Natural killer cell treated with Interleukin-12 subunit alpha and Interleukin-12 subunit beta and Interleukin-15 and Interleukin-18, amount 100 ng/mL, for 72 hours (primary cell): ENCODE results near the gene PTN. TPM values are rescaled to one million over a fixed set of nuclear protein-coding genes. Genes with fewer than 3 reads are reported as not detected.

Source experiments
- ATAC-seq, 2 donors: fragments of 150-1000 bp; cut with Tn5 transposase in 1 of 2; sonication (Bioruptor Pico), chemical (Tn5 transposase) in 1 of 2; 2 replicates each; pipeline ENCODE4 v1.10.0; 2021
- DNase-seq: peaks from one replicate; pipeline ENCODE4 v3.0.0; 2022; ENCODE audit warnings: low spot score
- H3K27ac Mint-ChIP-seq, 2 donors: 1 replicate in 1 of 2; 2 replicates in 1 of 2; pipeline ENCODE4 v1.8.0; 2022; ENCODE audit warnings: mixed read lengths in 2 of 2, mild to moderate bottlenecking in 1 of 2, moderate library complexity in 1 of 2
- H3K27me3 Mint-ChIP-seq, 2 donors: 1 replicate in 1 of 2; 2 replicates in 1 of 2; pipeline ENCODE4 v1.8.0; 2022; ENCODE audit warnings: mixed read lengths in 2 of 2
- H3K36me3 Mint-ChIP-seq: one replicate; pipeline ENCODE4 v1.8.0; 2022; ENCODE audit warnings: mixed read lengths
- H3K4me1 Mint-ChIP-seq, 2 donors: 1 replicate in 1 of 2; 2 replicates in 1 of 2; pipeline ENCODE4 v1.8.0; 2022; ENCODE audit warnings: low read depth in 2 of 2, mixed read lengths in 2 of 2, mild to moderate bottlenecking in 1 of 2
- H3K4me3 Mint-ChIP-seq: one replicate; pipeline ENCODE4 v1.8.0; 2022; ENCODE audit warnings: mixed read lengths
- H3K9me3 Mint-ChIP-seq: 2 replicates; pipeline ENCODE4 v1.8.0; 2022; ENCODE audit warnings: mixed read lengths
- total RNA-seq, 2 donors: library from RNA; stranded (reverse); gene quantifications; one replicate each; pipeline ENCODE4 v1.2.3, GENCODE V29; 2022

Gene PTN
- total RNA-seq, 2 donors from 2014 or later: not detected

- DNase-seq (no peak), ATAC-seq (no peak)
- Mint-ChIP-seq H3K27ac (no peak overlapping the region), H3K9me3 (peaks cover 19% of the 10 kb centered on the region), H3K36me3 (no peaks in the 10 kb centered on the region), H3K4me1 (no peaks in the 10 kb centered on the region), H3K27me3 (no peaks in the 10 kb centered on the region), H3K4me3 (no peak overlapping the region)
Observed at GRCh38 chr7:137342828-137343261, 688 bp downstream of the PTN start.

GRCh38 chr7:137342265-137342664, 1.3 kb downstream of the PTN start:
- H3K4me3 Mint-ChIP-seq: no peak overlapping the region
- no peaks in the 10 kb centered on the region for H3K4me1 Mint-ChIP-seq
- H3K27ac Mint-ChIP-seq: no peak overlapping the region
- no peaks in the 10 kb centered on the region for H3K36me3 Mint-ChIP-seq
- peaks cover 23% of the 10 kb centered on the region for H3K9me3 Mint-ChIP-seq
- H3K27me3 Mint-ChIP-seq: no peaks in the 10 kb centered on the region
- DNase-seq (no peak), ATAC-seq (no peak)

- Mint-ChIP-seq H3K27ac (no peak overlapping the region), H3K4me3 (no peak overlapping the region), H3K27me3 (no peaks in the 10 kb centered on the region), H3K9me3 (peaks cover 19% of the 10 kb centered on the region), H3K4me1 (no peaks in the 10 kb centered on the region), H3K36me3 (no peaks in the 10 kb centered on the region)
- DNase-seq: no peak
- ATAC-seq: no peak
Observed at GRCh38 chr7:137337902-137338301, 5.6 kb downstream of the PTN start.

- no peak overlapping the region for H3K27ac Mint-ChIP-seq
- no peaks in the 10 kb centered on the region for H3K4me1 Mint-ChIP-seq
- H3K4me3 Mint-ChIP-seq: no peak overlapping the region
- DNase-seq (no peak), ATAC-seq (no peak)
- H3K36me3 Mint-ChIP-seq: no peaks in the 10 kb centered on the region
- H3K9me3 Mint-ChIP-seq: peaks cover 22% of the 10 kb centered on the region
- no peaks in the 10 kb centered on the region for H3K27me3 Mint-ChIP-seq
Observed at GRCh38 chr7:137335814-137336213, 7.7 kb downstream of the PTN start.

GRCh38 chr7:137331378-137331777, 12.2 kb downstream of the PTN start:
- no peak overlapping the region for H3K4me3 Mint-ChIP-seq
- H3K36me3 Mint-ChIP-seq: no peaks in the 10 kb centered on the region
- ATAC-seq: no peak
- H3K4me1 Mint-ChIP-seq: no peaks in the 10 kb centered on the region
- DNase-seq: no peak
- peaks cover 15% of the 10 kb centered on the region for H3K9me3 Mint-ChIP-seq
- H3K27ac Mint-ChIP-seq: no peak overlapping the region
- H3K27me3 Mint-ChIP-seq: no peaks in the 10 kb centered on the region

GRCh38 chr7:137329411-137329810, 14.1 kb downstream of the PTN start:
- ATAC-seq (no peak), DNase-seq (no peak)
- no peaks in the 10 kb centered on the region for H3K36me3 Mint-ChIP-seq
- no peak overlapping the region for H3K4me3 Mint-ChIP-seq
- H3K4me1 Mint-ChIP-seq: no peaks in the 10 kb centered on the region
- H3K9me3 Mint-ChIP-seq: peaks cover 18% of the 10 kb centered on the region
- H3K27me3 Mint-ChIP-seq: no peaks in the 10 kb centered on the region
- H3K27ac Mint-ChIP-seq: no peak overlapping the region

GRCh38 chr7:137328373-137329120, 15.0 kb downstream of the PTN start:
- ATAC-seq (no peak), DNase-seq (no peak)
- H3K27me3 Mint-ChIP-seq: no peaks in the 10 kb centered on the region
- no peaks in the 10 kb centered on the region for H3K4me1 Mint-ChIP-seq
- peaks cover 18% of the 10 kb centered on the region for H3K9me3 Mint-ChIP-seq
- no peak overlapping the region for H3K4me3 Mint-ChIP-seq
- H3K36me3 Mint-ChIP-seq: no peaks in the 10 kb centered on the region
- no peak overlapping the region for H3K27ac Mint-ChIP-seq

- Mint-ChIP-seq H3K9me3 (peaks cover 18% of the 10 kb centered on the region), H3K27me3 (no peaks in the 10 kb centered on the region), H3K36me3 (no peaks in the 10 kb centered on the region), H3K4me1 (no peaks in the 10 kb centered on the region), H3K27ac (no peak overlapping the region), H3K4me3 (no peak overlapping the region)
- ATAC-seq (no peak), DNase-seq (no peak)
Observed at GRCh38 chr7:137325927-137326326, 17.6 kb downstream of the PTN start.

- no peaks in the 10 kb centered on the region for H3K4me1 Mint-ChIP-seq
- ATAC-seq (no peak), DNase-seq (no peak)
- no peaks in the 10 kb centered on the region for H3K27me3 Mint-ChIP-seq
- H3K9me3 Mint-ChIP-seq: peaks cover 16% of the 10 kb centered on the region
- no peak overlapping the region for H3K27ac Mint-ChIP-seq
- no peaks in the 10 kb centered on the region for H3K36me3 Mint-ChIP-seq
- no peak overlapping the region for H3K4me3 Mint-ChIP-seq
Observed at GRCh38 chr7:137324796-137325696, 18.5 kb downstream of the PTN start.

- DNase-seq (no peak), ATAC-seq (no peak)
- H3K36me3 Mint-ChIP-seq: no peaks in the 10 kb centered on the region
- H3K4me1 Mint-ChIP-seq: no peaks in the 10 kb centered on the region
- peaks cover 14% of the 10 kb centered on the region for H3K9me3 Mint-ChIP-seq
- no peak overlapping the region for H3K27ac Mint-ChIP-seq
- no peak overlapping the region for H3K4me3 Mint-ChIP-seq
- no peaks in the 10 kb centered on the region for H3K27me3 Mint-ChIP-seq
Observed at GRCh38 chr7:137316648-137317353, 26.7 kb downstream of the PTN start.

- Mint-ChIP-seq H3K9me3 (peaks cover 9% of the 10 kb centered on the region), H3K27me3 (no peaks in the 10 kb centered on the region), H3K36me3 (no peaks in the 10 kb centered on the region), H3K4me1 (no peaks in the 10 kb centered on the region), H3K4me3 (no peak overlapping the region), H3K27ac (no peak overlapping the region)
- no peak for DNase-seq
- no peak for ATAC-seq
Observed at GRCh38 chr7:137313201-137313600, 30.3 kb downstream of the PTN start.

GRCh38 chr7:137306748-137307147, 36.8 kb downstream of the PTN start:
- ATAC-seq: no peak
- no peak for DNase-seq
- Mint-ChIP-seq H3K27ac (no peak overlapping the region), H3K4me1 (no peaks in the 10 kb centered on the region), H3K9me3 (peaks cover 12% of the 10 kb centered on the region), H3K27me3 (no peaks in the 10 kb centered on the region), H3K4me3 (no peak overlapping the region), H3K36me3 (no peaks in the 10 kb centered on the region)

- DNase-seq: no peak
- no peaks in the 10 kb centered on the region for H3K36me3 Mint-ChIP-seq
- no peak overlapping the region for H3K27ac Mint-ChIP-seq
- H3K4me3 Mint-ChIP-seq: no peak overlapping the region
- H3K9me3 Mint-ChIP-seq: peaks cover 14% of the 10 kb centered on the region
- no peaks in the 10 kb centered on the region for H3K27me3 Mint-ChIP-seq
- H3K4me1 Mint-ChIP-seq: no peaks in the 10 kb centered on the region
- no peak for ATAC-seq
Observed at GRCh38 chr7:137305901-137306621, 37.5 kb downstream of the PTN start.
